K562 (cell line): ENCODE results near the gene ELMO3. TPM values are rescaled to one million over a fixed set of nuclear protein-coding genes. Genes with fewer than 3 reads are reported as not detected.

Experiments
- ATAC-seq: fragments of 200-7000 bp; cut with Tn5 transposase; 3 replicates; pipeline ENCODE4 v1.9.1; 2020; ENCODE audit warnings: moderate library complexity
- BruUV-seq: library from RNA; stranded (reverse); fragments of 400-500 nt; replicated peaks from 2 replicates; lab custom pipeline; 2021; lab: Mats Ljungman, UMichigan
- CTCF ChIA-PET: fragments of 300-600 bp; formaldehyde crosslinking; extraction: SDS; loops from one replicate; lab custom pipeline; 2021; ENCODE audit warnings: low intra/inter-chr PET ratio; lab: Yijun Ruan, JAX
- POLR2A ChIA-PET: fragments of 300-600, 350-650 bp; sonication (Branson Sonifier 250); formaldehyde crosslinking; extraction: SDS; loops from one replicate; lab custom pipeline; 2021; ENCODE audit warnings: antibody characterized with exemption, inconsistent platforms; lab: Yijun Ruan, JAX
- DNase-seq, 4 experiments: peaks; one replicate each; pipeline versions ENCODE4 v3.0.0 to v3.0.0-alpha.2; 2011 to 2018; ENCODE audit warnings: low spot score in 3 of 4, mixed read lengths in 3 of 4; ENCODE audit errors: extremely low read depth in 1 of 4
- FAIRE-seq: peaks from 2 replicates; lab custom pipeline; 2011; peaks lifted over from hg19 to GRCh38; lab: Jason Lieb, UNC
- H2AFZ ChIP-seq: 2 replicates; pipeline ENCODE4 v1.6.0; 2011; ENCODE audit warnings: low read depth, low read length, control low read depth, inconsistent platforms
- H3K27ac ChIP-seq: fragments of 200-600 bp; 3 replicates; pipeline ENCODE4 v1.8.0; 2011; ENCODE audit warnings: low read depth, mild to moderate bottlenecking, control low read depth, inconsistent platforms, low read length, moderate library complexity, mixed read lengths; ENCODE audit errors: extremely low read depth
- H3K27me3 ChIP-seq, 2 experiments: fragments of 300-600 bp in 1 of 2; 2 replicates in 1 of 2; 3 replicates in 1 of 2; pipeline versions ENCODE4 v1.6.0 to v1.8.0; 2011; ENCODE audit warnings: inconsistent platforms in 2 of 2, low read length in 2 of 2, mild to moderate bottlenecking in 1 of 2, mixed read lengths in 1 of 2, moderate library complexity in 1 of 2; ENCODE audit not compliant: control insufficient read depth in 2 of 2, insufficient read depth in 2 of 2
- H3K36me3 ChIP-seq: fragments of 300-600 bp; 3 replicates; pipeline ENCODE4 v1.8.0; 2011; ENCODE audit warnings: mild to moderate bottlenecking, low read length, inconsistent platforms; ENCODE audit not compliant: control insufficient read depth, insufficient read depth
- H3K4me1 ChIP-seq, 2 experiments: fragments of 200-600 bp in 1 of 2; replicated peaks in 1 of 2; 2 replicates in 1 of 2; 3 replicates in 1 of 2; pipeline versions ENCODE4 v1.5.1 to v1.8.0; 2011; ENCODE audit warnings: inconsistent platforms in 2 of 2, low read length in 2 of 2, mild to moderate bottlenecking in 1 of 2, mixed read lengths in 1 of 2, moderate library complexity in 1 of 2; ENCODE audit not compliant: control insufficient read depth in 2 of 2, insufficient read depth in 2 of 2
- H3K4me2 ChIP-seq: 2 replicates; pipeline ENCODE4 v1.6.1; 2011; ENCODE audit warnings: low read length, control low read depth, inconsistent platforms, mixed read lengths; ENCODE audit not compliant: insufficient read depth
- H3K4me3 ChIP-seq: fragments of 200-600 bp; sonication (generic), shearing (Covaris generic); 2 replicates; pipeline ENCODE4 v1.5.1; 2016; ENCODE audit warnings: control low read depth, inconsistent platforms
- H3K79me2 ChIP-seq: fragments of 200-600 bp; 3 replicates; pipeline ENCODE4 v1.8.0; 2011; ENCODE audit warnings: low read length, inconsistent platforms; ENCODE audit not compliant: control insufficient read depth, insufficient read depth
- H3K9ac ChIP-seq, 2 experiments: 2 replicates each; pipeline versions ENCODE4 v1.6.0 to v1.6.1; 2011; ENCODE audit warnings: low read depth in 2 of 2, low read length in 2 of 2, control low read depth in 1 of 2, inconsistent platforms in 1 of 2, mild to moderate bottlenecking in 1 of 2, mixed read lengths in 1 of 2; ENCODE audit not compliant: insufficient read depth in 1 of 2
- H3K9me1 ChIP-seq: one replicate; pipeline ENCODE4 v1.6.0; 2011; ENCODE audit warnings: inconsistent platforms, mild to moderate bottlenecking, low read length, moderate library complexity; ENCODE audit not compliant: control insufficient read depth, insufficient read depth
- H3K9me3 ChIP-seq: replicated peaks from 2 replicates; pipeline ENCODE4 v1.5.1; 2011; ENCODE audit warnings: low read depth, low read length, inconsistent platforms; ENCODE audit not compliant: control insufficient read depth, insufficient read depth
- H4K20me1 ChIP-seq: replicated peaks from 2 replicates; pipeline ENCODE4 v1.6.1; 2011; ENCODE audit warnings: low read length, inconsistent platforms, mixed read lengths; ENCODE audit not compliant: control insufficient read depth, insufficient read depth
- CBFA2T2 ChIP-seq: fragments of 450-650 bp; conservative IDR thresholded peaks from 2 replicates; pipeline ENCODE4 v1.6.1; 2017; ENCODE audit warnings: mild to moderate bottlenecking
- CHD1 ChIP-seq: fragments of 200-600 bp; sonication (generic); IDR thresholded peaks from one replicate; pipeline ENCODE4 v1.6.1; 2012; ENCODE audit warnings: mild to moderate bottlenecking, moderate library complexity, low read length, inconsistent platforms
- EGR1 ChIP-seq: fragments of 450-650 bp; conservative IDR thresholded peaks from 2 replicates; pipeline ENCODE4 v1.6.1; 2017; ENCODE audit warnings: mild to moderate bottlenecking
- POLR2G ChIP-seq: fragments of 200-400 bp; formaldehyde crosslinking; IDR thresholded peaks from 2 replicates; pipeline ENCODE4 v1.6.1; 2017; ENCODE audit warnings: low read depth, mild to moderate bottlenecking, antibody characterized with exemption, low read length, moderate library complexity
- SOX6 ChIP-seq: fragments of 450-650 bp; IDR thresholded peaks from 2 replicates; pipeline ENCODE4 v1.6.1; 2014; ENCODE audit warnings: mild to moderate bottlenecking
- XRCC3 ChIP-seq: fragments of 450-650 bp; IDR thresholded peaks from 2 replicates; pipeline ENCODE4 v1.6.1; 2017; ENCODE audit warnings: mild to moderate bottlenecking, moderate library complexity
- XRCC4 ChIP-seq: IDR thresholded peaks from one replicate; pipeline ENCODE4 v1.6.1; 2011; ENCODE audit not compliant: insufficient read depth, insufficient read length; ENCODE audit errors: extremely low read depth
- ZBED1 ChIP-seq: IDR thresholded peaks from 2 replicates; pipeline ENCODE4 v1.6.1; 2014
- ZNF184 ChIP-seq: sonication (generic); formaldehyde crosslinking; IDR thresholded peaks from 2 replicates; pipeline ENCODE4 v1.5.0; 2020; ENCODE audit warnings: missing genetic modification reagents
- ZNF224 ChIP-seq: sonication (generic); formaldehyde crosslinking; IDR thresholded peaks from 2 replicates; pipeline ENCODE4 v1.8.0; 2022; ENCODE audit warnings: mild to moderate bottlenecking, missing genetic modification reagents
- WGBS: fragments of 100-300 bp; shearing (Covaris generic); methylation state at CpG from one replicate; pipeline ENCODE4 v1.1.6; 2016; ENCODE audit warnings: low coverage, mixed read lengths; ENCODE audit not compliant: insufficient coverage; ENCODE audit errors: missing lambda C conversion rate; 5-methylcytosine and 5-hydroxymethylcytosine counted together
- in situ Hi-C: fragments of 300-500 bp; cut with MboI; formaldehyde crosslinking; loops from 4 replicates; pipeline ENCODE4 v1.15.0; 2018; ENCODE audit warnings: inconsistent platforms, mixed read lengths
- intact Hi-C: fragments of 100-400 bp; cut with micrococcal nuclease; formaldehyde crosslinking; loops from 2 replicates; pipeline ENCODE4 v1.14.2; 2022
- polyA plus RNA-seq, 8 experiments: library from polyadenylated mRNA; depleted of rRNA in 4 of 8; stranded (reverse) in 5 of 8; unstranded in 3 of 8; fragments of >200 nt; fragmentation: Nextera tagmentation in 2 of 8; fragmentation: Illumina TruSeq in 1 of 8; extraction: Ambion mirVana in 2 of 8; extraction: Trizol in 1 of 8; gene quantifications; 2 replicates each; pipeline versions ENCODE4 v1.2.1 to v1.2.3, GENCODE V29; 2011 to 2014; ENCODE audit warnings: inconsistent platforms in 1 of 8, missing spikeins in 1 of 8
- total RNA-seq, 7 experiments: library from RNA; depleted of rRNA in 6 of 7; stranded (reverse); fragments of >200 nt in 6 of 7; fragmentation: Illumina TruSeq in 2 of 7; extraction: Trizol in 2 of 7; gene quantifications; 2 replicates each; pipeline versions ENCODE4 v1.2.1 to v1.2.3, GENCODE V29; 2011 to 2021; ENCODE audit warnings: low replicate concordance in 1 of 7
- TF ChIP-seq, protein P1 (sequence below): sonication (generic); formaldehyde crosslinking; IDR thresholded peaks from 2 replicates; pipeline ENCODE4 v1.9.0; 2022; ENCODE audit warnings: mild to moderate bottlenecking, missing genetic modification reagents
- TF ChIP-seq, protein P2 (sequence below): fragments of 250-450 bp; sonication (Bioruptor Pico); IDR thresholded peaks from 2 replicates; pipeline ENCODE4 v1.4.0; 2020; ENCODE audit warnings: mild to moderate bottlenecking
- TF ChIP-seq, protein P3 (sequence below): fragments of 250-450 bp; sonication (Bioruptor Pico); IDR thresholded peaks from 2 replicates; pipeline ENCODE4 v1.5.1; 2021; ENCODE audit warnings: mild to moderate bottlenecking

Gene ELMO3
- total and polyA plus RNA-seq, 9 of the 15 experiments (the other 6 are each of a cell fraction or from before 2014, with no cell fraction given): 0.04 to 5.1 (median 1.5) TPM

DNA sequence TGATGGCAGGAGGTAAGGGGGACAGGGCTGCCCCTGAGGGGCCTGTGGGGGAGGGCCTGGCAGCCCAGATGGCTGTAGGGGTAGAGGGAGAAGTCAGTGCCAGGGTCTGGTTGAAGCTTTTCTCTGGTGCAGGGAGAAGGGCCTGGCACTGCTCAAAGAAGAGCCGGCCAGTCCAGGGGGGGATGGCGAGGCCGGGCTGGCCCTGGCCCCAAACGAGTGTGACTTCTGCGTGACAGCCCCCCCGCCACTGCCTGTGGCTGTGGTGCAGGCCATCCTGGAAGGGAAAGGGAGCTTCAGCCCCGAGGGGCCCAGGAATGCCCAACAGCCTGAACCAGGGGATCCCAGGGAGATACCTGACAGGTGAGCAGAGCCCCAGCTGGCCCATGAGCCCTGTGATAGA lies 31.3 kb upstream of the ELMO3 start:
- H3K27ac ChIP-seq: no peak overlapping the region
- in situ Hi-C loops (loop anchor here (25.0 kb wide), 1 partner anchor 205 kb away; the partner anchor contains the start of gene CES3), intact Hi-C loops (no loop called here)
- no peak overlapping the region for H3K4me3 ChIP-seq
- H3K36me3 ChIP-seq: peaks cover 11% of the 10 kb centered on the region; the same call in 2 of the 3 replicates
- ChIA-PET POLR2A (no interaction called here), CTCF (no interaction called here)
- 77% methylated on average over 6 of the region's 7 CpGs for WGBS
- TF ChIP-seq EGR1: no peak
- no peak for TF ChIP-seq CHD1
- 0 out of 2 replicates have a peak, but pooled peaks have one; percentile 15 for TF ChIP-seq POLR2G
- no peak for TF ChIP-seq CBFA2T2
- TF ChIP-seq ZBED1: no peak
- no peaks in the 10 kb centered on the region for H3K27me3 ChIP-seq
- peaks cover 28 to 78% of the 10 kb centered on the region in 2 experiments for H3K4me1 ChIP-seq
- BruUV-seq: no TSS peak
- H3K9ac ChIP-seq: 0 out of 4 replicates have a peak overlapping the region, but pooled peaks of 1 of the 2 experiments have one; percentile 14
- no peaks in the 10 kb centered on the region for H4K20me1 ChIP-seq
- no peak overlapping the region for H2AFZ ChIP-seq
- ATAC-seq: no peak
- no peaks in the 10 kb centered on the region; the same call in 2 of the 3 replicates for H3K79me2 ChIP-seq
- no peak overlapping the region for H3K4me2 ChIP-seq
- no peak for FAIRE-seq
- no peaks in the 10 kb centered on the region for H3K9me3 ChIP-seq
- H3K9me1 ChIP-seq: no peaks in the 10 kb centered on the region
- DNase-seq: no peak

DNA sequence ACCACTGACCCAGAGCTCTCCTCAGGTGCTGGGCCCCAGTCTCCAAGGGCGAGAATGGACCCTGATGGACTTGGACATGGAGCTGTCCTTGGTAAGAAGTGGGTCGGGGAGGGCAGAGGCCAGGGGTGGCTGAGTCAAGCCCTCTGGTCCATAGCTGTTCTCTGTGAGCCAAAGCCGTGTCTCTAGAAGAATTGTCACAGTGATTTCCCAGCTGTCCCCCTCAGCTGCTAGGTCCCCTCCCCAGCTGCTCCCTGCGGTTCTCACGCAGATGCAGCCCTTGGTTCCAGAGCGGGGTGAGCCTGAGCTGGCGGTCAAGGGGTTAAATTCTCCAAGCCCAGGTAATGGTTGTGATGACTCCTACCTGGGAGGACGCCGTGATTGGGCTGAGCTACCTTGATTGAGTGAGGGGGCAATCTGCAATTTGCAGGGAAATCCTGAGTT lies 29.9 kb upstream of the ELMO3 start:
- Histone ChIP-seq H2AFZ (no peak overlapping the region), H3K36me3 (peaks cover 8% of the 10 kb centered on the region; the same call in 2 of the 3 replicates), H3K27ac (no peak overlapping the region), H3K4me3 (no peak overlapping the region), H3K9ac (peak overlapping the region in 1 of 2 experiments; percentile 79; a peak in 1 of 4 replicates), H3K27me3 (no peaks in the 10 kb centered on the region), H4K20me1 (no peaks in the 10 kb centered on the region), H3K9me1 (no peaks in the 10 kb centered on the region), H3K4me1 (peaks cover 28 to 68% of the 10 kb centered on the region in 2 experiments), H3K9me3 (no peaks in the 10 kb centered on the region), H3K79me2 (no peaks in the 10 kb centered on the region; the same call in 2 of the 3 replicates), H3K4me2 (peak overlapping the region; percentile 92; the same call in 1 of the 2 replicates)
- ChIA-PET POLR2A (interaction anchor here (0.6 to 1.2 kb wide), 3 partner anchors 8 to 204 kb away, joined by 3 to 4 read pairs (median 3); no protein-coding TSS in a partner anchor), CTCF (interaction anchor here (0.9 kb wide), 1 partner anchor 191 kb away, joined by 3 read pairs; no protein-coding TSS in a partner anchor)
- intact Hi-C loops: no loop called here
- DNase-seq (no peak), ATAC-seq (no peak), FAIRE-seq (no peak)
- no TSS peak for BruUV-seq
- in situ Hi-C loops: loop anchor here (25.0 kb wide), 1 partner anchor 207 kb away; the partner anchor contains the start of gene CES3
- WGBS: 66% methylated on average over 9 of the region's 9 CpGs
- TF ChIP-seq, protein P1, sequence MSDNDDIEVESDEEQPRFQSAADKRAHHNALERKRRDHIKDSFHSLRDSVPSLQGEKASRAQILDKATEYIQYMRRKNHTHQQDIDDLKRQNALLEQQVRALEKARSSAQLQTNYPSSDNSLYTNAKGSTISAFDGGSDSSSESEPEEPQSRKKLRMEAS (CRISPR knock-in tag): 0 out of 2 replicates have a peak, but pooled peaks have one; percentile 42
- TF ChIP-seq SOX6 (no peak), XRCC3 (no peak), XRCC4 (no peak), ZNF184 (CRISPR knock-in tag) (no peak), ZNF224 (no peak)
- TF ChIP-seq, protein P2, sequence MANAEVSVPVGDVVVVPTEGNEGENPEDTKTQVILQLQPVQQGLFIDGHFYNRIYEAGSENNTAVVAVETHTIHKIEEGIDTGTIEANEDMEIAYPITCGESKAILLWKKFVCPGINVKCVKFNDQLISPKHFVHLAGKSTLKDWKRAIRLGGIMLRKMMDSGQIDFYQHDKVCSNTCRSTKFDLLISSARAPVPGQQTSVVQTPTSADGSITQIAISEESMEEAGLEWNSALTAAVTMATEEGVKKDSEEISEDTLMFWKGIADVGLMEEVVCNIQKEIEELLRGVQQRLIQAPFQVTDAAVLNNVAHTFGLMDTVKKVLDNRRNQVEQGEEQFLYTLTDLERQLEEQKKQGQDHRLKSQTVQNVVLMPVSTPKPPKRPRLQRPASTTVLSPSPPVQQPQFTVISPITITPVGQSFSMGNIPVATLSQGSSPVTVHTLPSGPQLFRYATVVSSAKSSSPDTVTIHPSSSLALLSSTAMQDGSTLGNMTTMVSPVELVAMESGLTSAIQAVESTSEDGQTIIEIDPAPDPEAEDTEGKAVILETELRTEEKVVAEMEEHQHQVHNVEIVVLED (CRISPR knock-in tag): no peak
- TF ChIP-seq, protein P3, sequence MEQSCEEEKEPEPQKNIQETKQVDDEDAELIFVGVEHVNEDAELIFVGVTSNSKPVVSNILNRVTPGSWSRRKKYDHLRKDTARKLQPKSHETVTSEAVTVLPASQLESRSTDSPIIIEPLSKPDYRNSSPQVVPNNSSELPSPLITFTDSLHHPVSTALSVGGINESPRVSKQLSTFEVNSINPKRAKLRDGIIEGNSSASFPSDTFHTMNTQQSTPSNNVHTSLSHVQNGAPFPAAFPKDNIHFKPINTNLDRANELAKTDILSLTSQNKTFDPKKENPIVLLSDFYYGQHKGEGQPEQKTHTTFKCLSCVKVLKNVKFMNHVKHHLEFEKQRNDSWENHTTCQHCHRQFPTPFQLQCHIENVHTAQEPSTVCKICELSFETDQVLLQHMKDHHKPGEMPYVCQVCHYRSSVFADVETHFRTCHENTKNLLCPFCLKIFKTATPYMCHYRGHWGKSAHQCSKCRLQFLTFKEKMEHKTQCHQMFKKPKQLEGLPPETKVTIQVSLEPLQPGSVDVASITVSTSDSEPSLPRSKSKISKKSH (CRISPR knock-in tag): no peak
